ENCODE measurements around the gene ALOX5AP.

ALOX5AP gene

GRCh38 chr13:30759748-30760147 lies 24.4 kb downstream of the ALOX5AP start:
- DNase-seq (ENCODE audit: low spot score) (no peak), FAIRE-seq (no peak)

GRCh38 chr13:30762643-30763042 lies 27.3 kb downstream of the ALOX5AP start:
- no peak for DNase-seq (ENCODE audit: low spot score)

DNA sequence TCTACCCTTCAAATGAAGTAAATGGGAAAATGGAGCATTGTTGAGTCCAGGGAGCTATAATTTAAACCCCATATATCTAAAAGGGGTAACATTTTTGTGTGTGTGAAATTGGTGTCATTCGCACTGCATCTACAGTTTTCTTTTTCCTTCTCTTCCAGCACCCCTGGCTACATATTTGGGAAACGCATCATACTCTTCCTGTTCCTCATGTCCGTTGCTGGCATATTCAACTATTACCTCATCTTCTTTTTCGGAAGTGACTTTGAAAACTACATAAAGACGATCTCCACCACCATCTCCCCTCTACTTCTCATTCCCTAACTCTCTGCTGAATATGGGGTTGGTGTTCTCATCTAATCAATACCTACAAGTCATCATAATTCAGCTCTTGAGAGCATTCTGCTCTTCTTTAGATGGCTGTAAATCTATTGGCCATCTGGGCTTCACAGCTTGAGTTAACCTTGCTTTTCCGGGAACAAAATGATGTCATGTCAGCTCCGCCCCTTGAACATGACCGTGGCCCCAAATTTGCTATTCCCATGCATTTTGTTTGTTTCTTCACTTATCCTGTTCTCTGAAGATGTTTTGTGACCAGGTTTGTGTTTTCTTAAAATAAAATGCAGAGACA lies 28.6 kb downstream of the ALOX5AP start:
- FAIRE-seq = no peak
- DNase-seq (ENCODE audit: low spot score) = no peak

More at GRCh38 chr13:30762643-30763042, 27.3 kb downstream of the ALOX5AP start:
- no peak for FAIRE-seq

- no peak for FAIRE-seq
- no peak for DNase-seq (ENCODE audit: low spot score)
Observed at GRCh38 chr13:30766231-30766630, 30.9 kb downstream of the ALOX5AP start.

GRCh38 chr13:30770929-30771328 lies 35.6 kb downstream of the ALOX5AP start:
- FAIRE-seq = no peak

GRCh38 chr13:30773561-30773960 lies 38.2 kb downstream of the ALOX5AP start:
- no peak for FAIRE-seq
- no peak for DNase-seq (ENCODE audit: low spot score)

More at GRCh38 chr13:30770929-30771328, 35.6 kb downstream of the ALOX5AP start:
- DNase-seq (ENCODE audit: low spot score) = no peak

DNA sequence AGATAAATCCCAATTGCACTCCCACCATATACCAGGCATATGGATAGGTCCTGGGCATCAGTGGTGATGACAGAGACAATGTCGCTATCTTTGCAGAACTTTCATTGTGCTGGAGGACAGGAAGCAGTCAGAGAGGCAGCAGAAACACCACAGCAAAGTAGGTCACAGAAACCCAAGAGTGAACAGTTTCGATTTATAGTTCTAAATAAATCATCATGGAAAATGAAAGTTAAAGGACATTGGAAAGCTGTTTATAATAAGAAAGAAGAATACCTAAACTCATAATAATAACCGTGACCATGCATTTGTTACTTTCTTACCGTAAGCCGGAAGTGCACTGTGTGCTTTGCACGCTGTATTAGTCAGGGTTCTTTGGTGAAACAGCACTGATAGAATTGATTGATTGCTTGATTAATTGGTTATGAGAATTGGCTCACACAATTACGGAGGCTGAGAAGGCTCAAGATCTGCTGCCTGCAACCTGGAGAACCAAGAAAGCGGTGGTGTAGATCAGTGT lies 38.9 kb downstream of the ALOX5AP start:
- FAIRE-seq (no peak), DNase-seq (ENCODE audit: low spot score) (no peak)

DNA sequence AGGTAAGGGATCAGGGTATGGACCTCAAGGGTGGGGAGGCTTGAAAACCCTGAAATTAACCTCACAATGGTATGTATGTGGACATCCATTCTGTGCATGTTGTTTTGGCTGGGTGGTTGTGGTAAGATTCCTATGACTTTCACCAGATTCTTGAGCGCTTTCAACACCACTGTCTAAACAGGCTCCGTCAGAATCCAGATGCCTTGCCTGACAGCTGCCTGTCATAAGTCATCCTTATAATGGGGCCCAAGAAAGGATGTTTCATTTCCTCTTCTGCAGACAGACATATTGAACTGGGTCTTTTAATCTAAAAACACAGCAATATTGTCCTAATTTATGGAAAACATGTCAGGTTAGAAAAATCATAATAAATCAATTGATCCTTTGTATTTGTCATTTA lies 41.3 kb downstream of the ALOX5AP start:
- DNase-seq (ENCODE audit: low spot score) (no peak), FAIRE-seq (no peak)

DNA sequence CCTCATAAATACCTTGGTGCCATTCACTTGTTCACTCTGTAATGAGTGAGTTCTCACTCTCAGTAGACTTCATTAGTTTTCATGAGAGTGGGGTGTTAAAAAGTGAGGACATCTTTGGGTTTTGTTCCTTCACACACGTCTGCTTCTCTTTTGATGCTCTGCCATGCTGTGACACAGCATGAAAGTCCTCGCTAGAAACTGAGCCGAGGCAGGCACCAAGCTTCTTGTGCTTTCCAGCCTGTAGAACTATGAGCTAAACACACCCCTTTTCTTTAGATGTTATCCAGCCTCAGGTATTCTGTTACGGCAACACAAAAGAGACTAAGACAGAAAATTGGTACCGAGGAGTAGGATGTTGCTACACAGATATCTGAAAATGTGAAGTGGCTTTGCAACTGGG lies 43.7 kb downstream of the ALOX5AP start:
- FAIRE-seq = no peak
- no peak for DNase-seq (ENCODE audit: low spot score)

GRCh38 chr13:30779608-30780007 lies 44.3 kb downstream of the ALOX5AP start:
- DNase-seq (ENCODE audit: low spot score) = no peak
- FAIRE-seq = no peak

GRCh38 chr13:30780338-30780981 lies 45.1 kb downstream of the ALOX5AP start:
- no peak for FAIRE-seq
- DNase-seq (ENCODE audit: low spot score) = no peak

DNA sequence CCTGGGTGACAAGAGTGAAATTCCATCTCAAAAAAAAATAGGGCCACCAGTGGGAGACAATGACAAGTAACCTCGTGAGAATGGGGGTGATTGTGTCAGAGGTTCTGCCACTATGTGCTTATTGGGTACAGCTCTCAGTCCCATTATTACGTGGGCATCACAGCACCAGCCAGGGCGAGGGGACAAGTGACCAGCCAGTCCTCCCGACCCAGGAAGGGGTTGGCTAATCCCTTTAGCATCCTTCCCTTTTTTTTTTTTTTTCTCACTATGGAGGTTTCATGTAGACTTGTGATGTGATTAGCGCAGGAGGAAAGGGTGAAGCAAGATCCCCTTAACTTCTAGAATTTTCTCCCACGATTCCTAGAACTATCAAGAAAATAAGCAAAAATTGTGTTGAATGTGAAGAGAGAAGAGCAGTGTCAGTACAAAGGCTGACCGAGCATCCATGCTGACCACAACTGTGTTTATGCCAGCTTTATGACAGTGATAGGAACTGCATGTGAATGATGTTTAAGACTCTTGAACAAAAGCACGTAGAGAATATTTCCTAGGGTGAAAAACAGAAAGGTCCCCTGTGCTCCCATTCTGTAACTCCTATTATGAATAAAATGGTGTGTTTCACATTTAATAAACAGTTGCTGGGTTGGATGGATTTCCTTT lies 50.0 kb downstream of the ALOX5AP start:
- no peak for DNase-seq (ENCODE audit: low spot score)

GRCh38 chr13:30786648-30787047 lies 51.3 kb downstream of the ALOX5AP start:
- FAIRE-seq (no peak), DNase-seq (ENCODE audit: low spot score) (no peak)

More for the DNA sequence above, 50.0 kb downstream of the ALOX5AP start:
- FAIRE-seq = no peak

GRCh38 chr13:30787738-30788525 lies 52.6 kb downstream of the ALOX5AP start:
- DNase-seq (ENCODE audit: low spot score) (no peak), FAIRE-seq (no peak)

DNA sequence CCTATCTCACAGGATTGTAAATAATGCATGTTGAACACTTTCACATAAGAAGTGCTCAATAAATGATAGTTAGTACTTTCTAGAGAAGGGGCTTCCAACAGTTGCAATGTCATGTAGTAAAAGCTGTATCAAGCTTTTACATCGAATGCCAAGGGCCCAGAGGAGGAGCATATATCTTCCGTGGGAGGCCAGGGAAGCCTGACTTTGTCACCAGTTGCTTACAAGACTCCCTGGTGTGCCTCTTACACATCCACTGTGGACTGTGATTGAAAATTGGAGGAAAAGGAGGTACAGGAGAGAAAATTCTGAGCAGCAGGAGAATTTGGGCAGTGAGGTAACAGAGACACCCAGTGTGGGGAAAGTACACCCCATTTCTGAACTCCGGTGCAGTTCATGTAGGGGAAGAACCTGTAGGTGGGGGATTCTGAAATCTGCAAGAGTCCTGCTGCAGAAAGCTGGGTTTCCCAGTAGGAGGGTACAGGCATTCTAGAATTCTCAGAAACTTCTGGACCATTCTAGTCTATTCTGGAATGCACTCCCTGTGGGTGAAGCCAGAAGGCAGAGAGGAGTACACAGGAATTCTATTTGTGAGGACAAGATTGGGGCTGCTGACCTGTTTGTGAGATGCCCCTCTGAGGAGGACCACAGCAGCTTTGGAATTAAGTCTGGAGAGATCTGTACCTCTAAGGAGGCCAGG lies 54.0 kb downstream of the ALOX5AP start:
- DNase-seq (ENCODE audit: low spot score) (no peak), FAIRE-seq (no peak)

- FAIRE-seq = no peak
- no peak for DNase-seq (ENCODE audit: low spot score)
Observed at GRCh38 chr13:30790592-30790991, 55.2 kb downstream of the ALOX5AP start.

DNA sequence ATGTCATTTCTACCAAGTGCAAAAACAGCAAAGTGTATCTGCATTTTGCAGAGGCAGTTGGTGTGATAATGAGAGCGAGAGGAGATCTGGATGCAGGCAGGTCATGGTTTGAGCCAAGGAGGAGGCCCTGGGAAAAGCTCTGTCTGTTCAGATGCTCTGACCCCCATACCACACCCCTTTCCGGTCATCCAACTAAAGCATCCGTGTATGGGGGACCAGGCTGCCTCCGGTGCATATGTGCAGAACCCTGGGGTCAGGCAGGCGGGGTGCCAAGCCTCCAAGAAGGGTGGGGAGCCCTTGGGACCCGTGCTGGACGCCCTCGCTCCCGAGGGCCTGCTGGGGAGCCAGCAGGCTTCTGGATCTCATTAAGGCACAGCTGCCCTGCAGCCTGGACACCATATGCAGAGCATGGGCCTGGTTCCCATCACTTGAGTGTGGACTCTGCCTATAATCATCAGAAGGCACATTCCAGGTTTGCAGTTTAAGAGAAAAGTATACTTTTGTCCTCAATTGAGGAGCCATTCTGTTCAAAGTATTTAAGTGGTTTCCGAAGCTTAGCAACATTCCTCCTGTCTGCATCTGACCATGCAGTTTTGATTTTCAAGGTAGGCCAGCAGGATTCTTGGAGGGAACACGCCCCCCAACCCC lies 56.1 kb downstream of the ALOX5AP start:
- DNase-seq (ENCODE audit: low spot score) (no peak), FAIRE-seq (no peak)

DNA sequence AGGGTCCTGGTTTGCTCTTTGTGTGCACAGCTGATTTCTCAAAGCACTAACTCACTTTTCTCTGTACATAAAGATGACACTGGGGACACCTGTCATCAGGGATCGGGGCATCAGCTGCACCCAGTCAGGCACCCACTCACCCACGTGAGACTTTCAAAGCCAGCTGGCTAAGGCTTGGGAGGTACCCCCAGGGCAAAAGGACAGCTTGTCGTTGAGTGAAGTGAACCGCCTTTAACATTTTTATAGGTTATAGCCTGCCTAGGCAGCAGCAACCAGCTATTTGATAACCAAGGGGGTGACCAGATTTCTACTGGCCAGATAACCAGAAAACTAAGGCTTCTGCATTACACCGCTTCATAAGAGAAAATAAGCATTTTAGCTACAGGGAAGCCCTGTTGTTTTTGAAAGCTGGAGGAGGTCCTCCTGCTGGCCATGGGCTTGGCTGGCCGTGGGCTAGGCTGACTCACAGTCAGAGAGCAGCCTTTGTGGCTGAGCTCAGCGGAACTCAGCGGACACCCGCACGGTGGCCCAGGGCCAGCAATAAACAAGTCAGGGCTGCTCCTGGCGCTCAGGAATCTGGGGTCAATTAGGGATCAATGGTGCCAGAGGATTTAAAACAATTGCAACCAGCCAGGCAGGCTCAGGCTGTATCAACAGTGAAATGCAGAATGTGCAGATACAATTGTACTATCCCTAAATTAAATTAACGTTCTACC lies 57.1 kb downstream of the ALOX5AP start:
- FAIRE-seq (peak; percentile 87), DNase-seq (ENCODE audit: low spot score) (peak; percentile 77)

DNA sequence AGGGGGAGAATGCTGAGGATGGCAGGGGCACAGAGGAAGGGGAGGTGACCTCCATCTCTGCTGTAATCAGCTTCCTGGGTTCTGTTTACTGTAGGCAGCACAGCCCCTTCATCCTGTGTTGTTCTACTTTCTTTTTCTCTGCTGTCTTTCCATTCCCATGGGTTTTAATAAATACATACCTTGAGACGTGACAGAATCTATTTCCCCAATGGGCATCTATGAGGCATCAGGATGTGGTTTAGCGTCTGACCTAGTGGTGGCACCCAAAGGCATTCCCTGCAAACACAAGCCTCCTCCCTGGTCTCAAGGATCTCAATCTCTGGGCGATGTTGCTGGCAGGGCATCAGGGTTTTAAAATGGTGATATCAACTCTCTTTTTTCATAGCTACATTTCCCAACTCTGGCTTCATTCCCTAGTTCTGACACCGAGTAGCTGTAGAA lies 60.8 kb downstream of the ALOX5AP start:
- FAIRE-seq (peak; percentile 81), DNase-seq (ENCODE audit: low spot score) (peak; percentile 88)

All from RCC 7860 (cell line).